OCI-M1 (cell line): ENCODE data around the gene TMEM190.
"Not testable (repeated sequence)": the region's sequence is repeated elsewhere in the genome, so short reads cannot be mapped to it uniquely, and the experiment has no call there.

ENCODE experiments used
- DNase-seq: peaks from one replicate; lab custom pipeline; 2025; lab: John Stamatoyannopoulos, UW

TMEM190 gene

GRCh38 chr19:55376241-55376933 is at the start of gene TMEM190:
TSS of gene TMEM190 (plus strand) at chr19:55376826. CDS start at chr19:55376854, 28 bp downstream.
- peak; percentile 21 for DNase-seq

GRCh38 chr19:55328774-55329318 is 47.8 kb upstream of the TMEM190 start:
- peak; percentile 57 for DNase-seq

- DNase-seq: not testable (repeated sequence)
These were observed 46.8 kb upstream of the TMEM190 start for GRCh38 chr19:55329791-55330190.

GRCh38 chr19:55333870-55334269 is 42.8 kb upstream of the TMEM190 start:
- DNase-seq: no peak

- DNase-seq: no peak
These were observed 40.5 kb upstream of the TMEM190 start for GRCh38 chr19:55336101-55336500.

GRCh38 chr19:55339105-55339888 is 37.3 kb upstream of the TMEM190 start, which contains the start of gene KMT5C:
TSS of gene KMT5C (plus strand) at chr19:55339876. CDS start at chr19:55341937, 2,061 bp downstream.
- peak; percentile 100 for DNase-seq

- DNase-seq: peak; percentile 66
These were observed 36.5 kb upstream of the TMEM190 start for GRCh38 chr19:55339889-55340783.

- peak; percentile 65 for DNase-seq
These were observed 35.9 kb upstream of the TMEM190 start for GRCh38 chr19:55340784-55341147.

GRCh38 chr19:55341171-55341588 is 35.4 kb upstream of the TMEM190 start:
- peak; percentile 79 for DNase-seq

GRCh38 chr19:55341595-55342531 is 34.8 kb upstream of the TMEM190 start:
- DNase-seq: no peak

GRCh38 chr19:55344444-55344843 is 32.2 kb upstream of the TMEM190 start:
- no peak for DNase-seq

- no peak for DNase-seq
These were observed 31.4 kb upstream of the TMEM190 start for GRCh38 chr19:55345101-55345817.

GRCh38 chr19:55345818-55346724 is 30.6 kb upstream of the TMEM190 start:
- no peak for DNase-seq

GRCh38 chr19:55346725-55347441 is 29.7 kb upstream of the TMEM190 start:
- DNase-seq: no peak

GRCh38 chr19:55347442-55348009 is 29.1 kb upstream of the TMEM190 start:
- DNase-seq: no peak

- no peak for DNase-seq
These were observed 28.1 kb upstream of the TMEM190 start for GRCh38 chr19:55348317-55349034.

- DNase-seq: no peak
These were observed 25.9 kb upstream of the TMEM190 start for GRCh38 chr19:55350620-55351315.
